Neural crest cell (in vitro differentiated cells): ENCODE data around the gene KSR1. TPM values are rescaled to one million over a fixed set of nuclear protein-coding genes. Genes with fewer than 3 reads are reported as not detected.
"Not testable (repeated sequence)": the region's sequence is repeated elsewhere in the genome, so short reads cannot be mapped to it uniquely, and the experiment has no call there.

Source experiments
- DNase-seq: peaks from one replicate; pipeline ENCODE4 v3.0.0; 2021; ENCODE audit warnings: low read depth, mixed read lengths, low spot score
- H3K27ac Mint-ChIP-seq: one replicate; pipeline ENCODE4 v1.8.0; 2021; ENCODE audit warnings: mild to moderate bottlenecking, mixed read lengths; ENCODE audit not compliant: unreplicated experiment
- H3K27me3 Mint-ChIP-seq: 2 replicates; pipeline ENCODE4 v1.8.0; 2021; ENCODE audit warnings: low read depth, mild to moderate bottlenecking, mixed read lengths
- H3K36me3 Mint-ChIP-seq: 2 replicates; pipeline ENCODE4 v1.8.0; 2021; ENCODE audit warnings: low read depth, mild to moderate bottlenecking, mixed read lengths
- H3K4me1 Mint-ChIP-seq: 2 replicates; pipeline ENCODE4 v1.8.0; 2021; ENCODE audit warnings: mixed read lengths
- H3K4me3 Mint-ChIP-seq: one replicate; pipeline ENCODE4 v1.8.0; 2021; ENCODE audit warnings: mild to moderate bottlenecking, mixed read lengths
- H3K9me3 Mint-ChIP-seq: 2 replicates; pipeline ENCODE4 v1.8.0; 2021; ENCODE audit warnings: mixed read lengths
- total RNA-seq: library from RNA; stranded (reverse); gene quantifications from 2 replicates; pipeline ENCODE4 v1.2.1, GENCODE V29; 2021
- TF ChIP-seq, protein P1 (sequence below): fragments of 200-600 bp; sonication (generic); conservative IDR thresholded peaks from 2 replicates; pipeline ENCODE4 v1.5.0; 2021; ENCODE audit warnings: antibody characterized with exemption, mild to moderate bottlenecking

The KSR1 gene
- total RNA-seq, 1 donor from 2014 or later, result 28.0 TPM

DNA sequence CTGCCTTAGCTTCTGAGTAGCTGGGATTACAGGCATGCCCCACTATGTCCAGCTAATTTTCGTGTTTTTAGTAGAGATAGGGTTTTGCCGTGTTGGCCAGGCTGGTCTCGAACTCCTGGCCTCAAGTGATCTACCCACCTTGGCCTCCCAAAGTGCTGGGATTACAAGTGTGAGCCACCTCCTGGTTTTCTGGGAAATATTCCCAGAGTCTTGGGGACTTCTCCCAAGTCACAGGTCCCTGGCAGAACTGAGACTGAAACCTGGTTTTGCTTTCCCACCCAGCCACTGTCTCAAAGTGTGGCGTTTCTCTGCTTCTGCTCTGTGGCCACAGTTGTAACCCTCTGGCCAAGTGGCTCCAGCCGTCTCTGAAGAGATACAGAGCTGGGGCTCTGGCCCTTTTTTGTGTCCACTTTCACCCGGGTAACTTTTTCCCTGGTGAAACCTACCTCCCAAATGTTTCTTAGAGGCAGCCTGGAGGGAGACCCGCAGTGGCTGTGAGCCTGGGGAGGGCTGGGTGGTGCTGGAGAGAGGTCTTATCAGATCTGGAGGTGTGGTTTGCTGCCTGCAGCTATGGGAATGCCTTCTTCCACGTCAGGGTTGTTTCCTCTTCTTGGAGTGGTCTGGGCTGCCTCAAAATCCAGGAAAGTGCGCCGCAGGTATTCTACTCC, 5.1 kb downstream of the KSR1 start:
- Mint-ChIP-seq H3K36me3 (no peaks in the 10 kb centered on the region), H3K27ac (no peak overlapping the region), H3K27me3 (no peaks in the 10 kb centered on the region), H3K9me3 (no peaks in the 10 kb centered on the region), H3K4me1 (peaks cover 35% of the 10 kb centered on the region), H3K4me3 (peak overlapping the region; percentile 52)
- no peak for DNase-seq
- TF ChIP-seq, protein P1, sequence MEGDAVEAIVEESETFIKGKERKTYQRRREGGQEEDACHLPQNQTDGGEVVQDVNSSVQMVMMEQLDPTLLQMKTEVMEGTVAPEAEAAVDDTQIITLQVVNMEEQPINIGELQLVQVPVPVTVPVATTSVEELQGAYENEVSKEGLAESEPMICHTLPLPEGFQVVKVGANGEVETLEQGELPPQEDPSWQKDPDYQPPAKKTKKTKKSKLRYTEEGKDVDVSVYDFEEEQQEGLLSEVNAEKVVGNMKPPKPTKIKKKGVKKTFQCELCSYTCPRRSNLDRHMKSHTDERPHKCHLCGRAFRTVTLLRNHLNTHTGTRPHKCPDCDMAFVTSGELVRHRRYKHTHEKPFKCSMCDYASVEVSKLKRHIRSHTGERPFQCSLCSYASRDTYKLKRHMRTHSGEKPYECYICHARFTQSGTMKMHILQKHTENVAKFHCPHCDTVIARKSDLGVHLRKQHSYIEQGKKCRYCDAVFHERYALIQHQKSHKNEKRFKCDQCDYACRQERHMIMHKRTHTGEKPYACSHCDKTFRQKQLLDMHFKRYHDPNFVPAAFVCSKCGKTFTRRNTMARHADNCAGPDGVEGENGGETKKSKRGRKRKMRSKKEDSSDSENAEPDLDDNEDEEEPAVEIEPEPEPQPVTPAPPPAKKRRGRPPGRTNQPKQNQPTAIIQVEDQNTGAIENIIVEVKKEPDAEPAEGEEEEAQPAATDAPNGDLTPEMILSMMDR, result no peak

DNA sequence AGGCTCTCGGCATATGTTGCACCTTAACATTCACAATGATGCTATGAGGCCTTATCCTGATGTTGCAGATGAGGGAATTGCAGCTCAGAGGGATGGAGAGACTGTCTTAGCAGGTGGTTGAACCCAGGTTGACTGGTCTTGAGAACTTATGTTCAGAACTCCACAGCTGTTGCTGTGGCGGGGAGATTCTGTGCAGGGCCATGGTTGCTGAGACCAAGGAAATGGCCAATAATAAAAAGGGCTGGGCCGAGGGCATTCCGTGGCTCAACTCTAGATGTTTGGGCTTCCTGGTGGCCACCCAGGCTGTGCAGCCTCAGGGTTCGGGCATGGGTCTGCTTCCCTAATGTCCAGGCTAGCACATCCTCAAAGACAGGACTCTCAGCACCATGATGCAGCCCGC, 5.9 kb downstream of the KSR1 start:
- no peak overlapping the region for H3K4me3 Mint-ChIP-seq
- no peak overlapping the region for H3K27ac Mint-ChIP-seq
- TF ChIP-seq, protein P1, result no peak
- H3K36me3 Mint-ChIP-seq, result no peaks in the 10 kb centered on the region
- peaks cover 41% of the 10 kb centered on the region for H3K4me1 Mint-ChIP-seq
- no peak for DNase-seq
- no peaks in the 10 kb centered on the region for H3K27me3 Mint-ChIP-seq
- H3K9me3 Mint-ChIP-seq, result no peaks in the 10 kb centered on the region

DNA sequence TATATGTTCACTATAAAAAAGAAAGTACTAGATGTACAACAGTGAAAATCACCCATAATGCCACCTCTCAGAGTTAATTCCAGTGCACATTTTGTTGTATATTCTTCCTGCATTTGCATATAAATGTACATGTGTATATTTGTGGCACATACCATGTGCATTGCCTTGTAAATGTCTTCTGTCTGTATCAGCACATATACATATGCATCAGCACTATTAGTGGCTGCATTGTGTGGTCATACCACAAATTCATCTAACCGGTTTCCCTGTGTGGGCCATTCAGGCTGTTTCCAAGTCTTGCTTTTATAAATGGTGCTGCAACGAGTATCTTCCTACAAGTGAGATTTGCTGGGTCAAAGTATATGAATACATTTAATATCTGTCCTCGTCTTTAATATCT, 6.5 kb downstream of the KSR1 start:
- H3K27me3 Mint-ChIP-seq, result no peaks in the 10 kb centered on the region
- H3K9me3 Mint-ChIP-seq, result no peaks in the 10 kb centered on the region
- no peak overlapping the region for H3K27ac Mint-ChIP-seq
- no peaks in the 10 kb centered on the region for H3K36me3 Mint-ChIP-seq
- no peak overlapping the region for H3K4me3 Mint-ChIP-seq
- TF ChIP-seq, protein P1, result no peak
- H3K4me1 Mint-ChIP-seq, result peaks cover 40% of the 10 kb centered on the region
- no peak for DNase-seq

DNA sequence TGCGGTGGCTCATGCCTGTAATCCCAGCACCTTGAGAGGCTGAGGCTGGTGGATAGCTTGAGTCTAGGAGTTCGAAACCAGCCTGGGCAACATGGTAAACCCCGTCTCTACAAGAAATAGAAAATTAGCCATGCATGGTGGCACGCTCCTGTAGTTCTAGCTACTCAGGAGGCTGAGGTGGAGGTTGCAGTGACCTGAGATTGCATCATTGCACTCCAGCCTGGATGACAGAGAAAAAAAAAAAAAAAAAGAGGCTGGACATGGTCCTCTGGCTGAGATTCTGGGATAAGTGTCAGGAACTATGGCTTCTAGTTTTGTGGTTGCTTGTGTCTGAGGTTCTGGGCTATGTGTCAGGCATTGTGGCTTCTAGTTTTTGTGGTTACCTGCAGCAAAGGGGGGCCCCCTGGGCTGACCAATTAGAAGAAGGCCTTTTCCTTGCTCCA, 7.0 kb downstream of the KSR1 start:
- peaks cover 34% of the 10 kb centered on the region for H3K4me1 Mint-ChIP-seq
- no peak overlapping the region for H3K4me3 Mint-ChIP-seq

DNA sequence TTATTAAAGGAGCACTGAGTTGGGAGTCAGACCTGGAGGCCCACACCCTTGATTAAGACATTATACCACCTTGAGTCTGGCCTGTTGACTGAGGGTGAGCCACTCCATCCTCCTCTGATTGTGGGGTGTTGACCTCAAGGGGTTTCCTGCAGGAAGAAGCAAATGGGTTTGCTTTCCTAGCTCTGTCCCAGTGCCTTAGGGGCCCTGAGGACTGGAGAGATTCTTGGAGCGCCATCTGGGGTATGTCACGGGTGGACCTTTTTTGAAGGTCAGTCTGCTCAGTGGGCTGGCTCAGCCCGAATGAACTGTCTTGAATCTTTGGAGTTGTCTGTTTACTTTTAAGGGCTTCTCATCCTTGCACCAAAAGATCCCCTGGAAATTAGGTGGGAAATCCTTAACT, 7.8 kb downstream of the KSR1 start:
- H3K4me3 Mint-ChIP-seq, result not testable (repeated sequence)

More for the DNA sequence above, 7.0 kb downstream of the KSR1 start:
- DNase-seq, result no peak
- TF ChIP-seq, protein P1, result no peak
- Mint-ChIP-seq H3K9me3 (no peaks in the 10 kb centered on the region), H3K27ac (no peak overlapping the region), H3K36me3 (no peaks in the 10 kb centered on the region), H3K27me3 (no peaks in the 10 kb centered on the region)

DNA sequence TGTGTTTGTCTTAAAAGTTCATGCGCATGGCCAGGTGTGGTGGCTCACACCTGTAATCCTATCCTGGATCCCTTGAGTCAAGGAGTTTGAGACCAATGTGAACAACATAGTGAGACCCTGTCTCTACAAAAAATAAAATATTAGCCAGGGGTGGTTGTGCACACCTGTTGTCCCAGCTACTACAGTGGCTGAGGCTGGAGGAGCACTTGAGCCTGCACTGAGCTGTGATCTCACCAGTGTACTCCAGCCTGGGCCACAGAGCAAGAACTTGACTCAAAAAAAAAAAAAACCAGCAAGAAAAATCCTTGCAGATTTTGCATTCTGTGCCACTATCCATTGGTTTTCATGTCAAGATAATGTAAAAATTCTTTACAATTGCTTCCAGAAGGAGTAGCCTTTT, 8.2 kb downstream of the KSR1 start:
- H3K9me3 Mint-ChIP-seq, result no peaks in the 10 kb centered on the region
- H3K4me3 Mint-ChIP-seq, result no peak overlapping the region
- TF ChIP-seq, protein P1, result no peak
- no peak overlapping the region for H3K27ac Mint-ChIP-seq
- H3K4me1 Mint-ChIP-seq, result peaks cover 31% of the 10 kb centered on the region
- DNase-seq, result no peak
- no peaks in the 10 kb centered on the region for H3K27me3 Mint-ChIP-seq
- no peaks in the 10 kb centered on the region for H3K36me3 Mint-ChIP-seq

More for the DNA sequence above, 7.8 kb downstream of the KSR1 start:
- not testable (repeated sequence) for H3K27me3 Mint-ChIP-seq, H3K27ac Mint-ChIP-seq, H3K9me3 Mint-ChIP-seq, H3K36me3 Mint-ChIP-seq, DNase-seq
- peaks cover 31% of the 10 kb centered on the region for H3K4me1 Mint-ChIP-seq

DNA sequence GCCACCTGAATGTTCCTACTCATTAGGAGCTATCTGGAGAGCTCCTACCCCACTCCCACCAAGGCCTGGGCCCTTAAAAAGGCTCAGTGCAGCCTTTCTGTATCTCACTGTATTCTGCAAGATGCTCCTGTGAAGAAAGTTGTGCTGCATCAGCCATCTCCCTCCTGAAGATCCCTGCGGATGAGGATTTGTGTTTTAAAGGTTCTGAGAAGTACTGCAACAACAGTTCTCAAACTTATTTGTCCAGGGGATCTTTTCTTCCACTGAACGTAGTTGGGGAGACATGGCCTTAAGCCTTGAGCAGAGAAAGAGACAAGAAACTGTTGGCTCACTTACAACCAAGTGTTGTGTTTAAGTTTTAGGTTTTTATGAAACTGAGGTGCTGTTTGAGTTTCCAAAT, 9.6 kb downstream of the KSR1 start:
- not testable (repeated sequence) for H3K27ac Mint-ChIP-seq, H3K9me3 Mint-ChIP-seq, H3K4me3 Mint-ChIP-seq, H3K36me3 Mint-ChIP-seq, H3K27me3 Mint-ChIP-seq, DNase-seq
- H3K4me1 Mint-ChIP-seq, result peaks cover 29% of the 10 kb centered on the region
